ENCODE results near the gene SLC43A2.
"Not testable (repeated sequence)": the region's sequence is repeated elsewhere in the genome, so short reads cannot be mapped to it uniquely, and the experiment has no call there.

Gene SLC43A2

GRCh38 chr17:1577583-1578013 lies 51.0 kb downstream of the SLC43A2 start:
- H3K4me1 ChIP-seq (ENCODE audit: control insufficient read depth, insufficient read depth, low read length) = peaks cover 28% of the 10 kb centered on the region
- no peaks in the 10 kb centered on the region for H3K9me3 ChIP-seq (ENCODE audit: control insufficient read depth, low read length)
- H3K27me3 ChIP-seq (replicated peaks; ENCODE audit: control insufficient read depth, insufficient read depth, low read length) = no peaks in the 10 kb centered on the region
- DNase-seq (ENCODE audit: low read depth) = no peak
- H3K9ac ChIP-seq (ENCODE audit: low read length) = peak overlapping the region; percentile 51
- no peak overlapping the region for H3K4me3 ChIP-seq (ENCODE audit: low read length)
- H3K36me3 ChIP-seq (ENCODE audit: control insufficient read depth, insufficient read depth, low read length, severe bottlenecking) = peaks cover 13% of the 10 kb centered on the region

GRCh38 chr17:1577182-1577581 lies 51.5 kb downstream of the SLC43A2 start:
- peak overlapping the region; percentile 51 for H3K9ac ChIP-seq (ENCODE audit: low read length)
- peaks cover 31% of the 10 kb centered on the region for H3K4me1 ChIP-seq (ENCODE audit: control insufficient read depth, insufficient read depth, low read length)
- DNase-seq (ENCODE audit: low read depth) = peak; percentile 97
- no peaks in the 10 kb centered on the region for H3K9me3 ChIP-seq (ENCODE audit: control insufficient read depth, low read length)
- H3K36me3 ChIP-seq (ENCODE audit: control insufficient read depth, insufficient read depth, low read length, severe bottlenecking) = peaks cover 9% of the 10 kb centered on the region
- H3K27me3 ChIP-seq (replicated peaks; ENCODE audit: control insufficient read depth, insufficient read depth, low read length) = no peaks in the 10 kb centered on the region
- no peak overlapping the region for H3K4me3 ChIP-seq (ENCODE audit: low read length)

- Histone ChIP-seq H3K9ac (ENCODE audit: low read length) (no peak overlapping the region), H3K27me3 (replicated peaks; ENCODE audit: control insufficient read depth, insufficient read depth, low read length) (no peaks in the 10 kb centered on the region), H3K4me3 (ENCODE audit: low read length) (no peak overlapping the region), H3K36me3 (ENCODE audit: control insufficient read depth, insufficient read depth, low read length, severe bottlenecking) (peaks cover 8% of the 10 kb centered on the region), H3K9me3 (ENCODE audit: control insufficient read depth, low read length) (no peaks in the 10 kb centered on the region), H3K4me1 (ENCODE audit: control insufficient read depth, insufficient read depth, low read length) (peaks cover 30% of the 10 kb centered on the region)
- no peak for DNase-seq (ENCODE audit: low read depth)
Measured at GRCh38 chr17:1576500-1576899, 52.1 kb downstream of the SLC43A2 start.

GRCh38 chr17:1574697-1575471 lies 53.8 kb downstream of the SLC43A2 start:
- DNase-seq (ENCODE audit: low read depth) = no peak
- peaks cover 25% of the 10 kb centered on the region for H3K4me1 ChIP-seq (ENCODE audit: control insufficient read depth, insufficient read depth, low read length)
- no peaks in the 10 kb centered on the region for H3K27me3 ChIP-seq (replicated peaks; ENCODE audit: control insufficient read depth, insufficient read depth, low read length)
- no peaks in the 10 kb centered on the region for H3K9me3 ChIP-seq (ENCODE audit: control insufficient read depth, low read length)
- no peaks in the 10 kb centered on the region for H3K36me3 ChIP-seq (ENCODE audit: control insufficient read depth, insufficient read depth, low read length, severe bottlenecking)
- peak overlapping the region; percentile 39 for H3K9ac ChIP-seq (ENCODE audit: low read length)
- no peak overlapping the region for H3K4me3 ChIP-seq (ENCODE audit: low read length)

GRCh38 chr17:1573932-1574696 lies 54.5 kb downstream of the SLC43A2 start:
- no peaks in the 10 kb centered on the region for H3K36me3 ChIP-seq (ENCODE audit: control insufficient read depth, insufficient read depth, low read length, severe bottlenecking)
- H3K27me3 ChIP-seq (replicated peaks; ENCODE audit: control insufficient read depth, insufficient read depth, low read length) = peaks cover 2% of the 10 kb centered on the region
- no peaks in the 10 kb centered on the region for H3K9me3 ChIP-seq (ENCODE audit: control insufficient read depth, low read length)
- DNase-seq (ENCODE audit: low read depth) = peak; percentile 93
- H3K9ac ChIP-seq (ENCODE audit: low read length) = peak overlapping the region; percentile 42
- peaks cover 25% of the 10 kb centered on the region for H3K4me1 ChIP-seq (ENCODE audit: control insufficient read depth, insufficient read depth, low read length)
- no peak overlapping the region for H3K4me3 ChIP-seq (ENCODE audit: low read length)

- not testable (repeated sequence) for H3K4me3 ChIP-seq (ENCODE audit: low read length); DNase-seq (ENCODE audit: low read depth); H3K9ac ChIP-seq (ENCODE audit: low read length); H3K9me3 ChIP-seq (ENCODE audit: control insufficient read depth, low read length); H3K36me3 ChIP-seq (ENCODE audit: control insufficient read depth, insufficient read depth, low read length, severe bottlenecking); H3K27me3 ChIP-seq (replicated peaks; ENCODE audit: control insufficient read depth, insufficient read depth, low read length)
- H3K4me1 ChIP-seq (ENCODE audit: control insufficient read depth, insufficient read depth, low read length) = peaks cover 17% of the 10 kb centered on the region
Measured at GRCh38 chr17:1572646-1573045, 56.0 kb downstream of the SLC43A2 start.

GRCh38 chr17:1571341-1571704 lies 57.3 kb downstream of the SLC43A2 start:
- Histone ChIP-seq H3K4me3 (ENCODE audit: low read length) (no peak overlapping the region), H3K9me3 (ENCODE audit: control insufficient read depth, low read length) (no peaks in the 10 kb centered on the region), H3K27me3 (replicated peaks; ENCODE audit: control insufficient read depth, insufficient read depth, low read length) (peaks cover 4% of the 10 kb centered on the region), H3K36me3 (ENCODE audit: control insufficient read depth, insufficient read depth, low read length, severe bottlenecking) (no peaks in the 10 kb centered on the region), H3K9ac (ENCODE audit: low read length) (no peak overlapping the region), H3K4me1 (ENCODE audit: control insufficient read depth, insufficient read depth, low read length) (peaks cover 14% of the 10 kb centered on the region)
- DNase-seq (ENCODE audit: low read depth) = no peak

GRCh38 chr17:1568950-1569810 lies 59.5 kb downstream of the SLC43A2 start:
- peaks cover 4% of the 10 kb centered on the region for H3K27me3 ChIP-seq (replicated peaks; ENCODE audit: control insufficient read depth, insufficient read depth, low read length)
- H3K36me3 ChIP-seq (ENCODE audit: control insufficient read depth, insufficient read depth, low read length, severe bottlenecking) = no peaks in the 10 kb centered on the region
- H3K9ac ChIP-seq (ENCODE audit: low read length) = no peak overlapping the region
- no peaks in the 10 kb centered on the region for H3K9me3 ChIP-seq (ENCODE audit: control insufficient read depth, low read length)
- peaks cover 10% of the 10 kb centered on the region for H3K4me1 ChIP-seq (ENCODE audit: control insufficient read depth, insufficient read depth, low read length)
- no peak for DNase-seq (ENCODE audit: low read depth)
- no peak overlapping the region for H3K4me3 ChIP-seq (ENCODE audit: low read length)

GRCh38 chr17:1566505-1567199 lies 62.0 kb downstream of the SLC43A2 start:
- no peak for DNase-seq (ENCODE audit: low read depth)

GRCh38 chr17:1565877-1566276 lies 62.8 kb downstream of the SLC43A2 start:
- Histone ChIP-seq H3K9me3 (ENCODE audit: control insufficient read depth, low read length) (no peaks in the 10 kb centered on the region), H3K4me1 (ENCODE audit: control insufficient read depth, insufficient read depth, low read length) (peaks cover 8% of the 10 kb centered on the region), H3K9ac (ENCODE audit: low read length) (no peak overlapping the region), H3K27me3 (replicated peaks; ENCODE audit: control insufficient read depth, insufficient read depth, low read length) (peaks cover 4% of the 10 kb centered on the region), H3K36me3 (ENCODE audit: control insufficient read depth, insufficient read depth, low read length, severe bottlenecking) (no peaks in the 10 kb centered on the region), H3K4me3 (ENCODE audit: low read length) (no peak overlapping the region)
- no peak for DNase-seq (ENCODE audit: low read depth)

More at GRCh38 chr17:1566505-1567199, 62.0 kb downstream of the SLC43A2 start:
- H3K4me1 ChIP-seq (ENCODE audit: control insufficient read depth, insufficient read depth, low read length) = no peaks in the 10 kb centered on the region
- no peak overlapping the region for H3K4me3 ChIP-seq (ENCODE audit: low read length)
- no peaks in the 10 kb centered on the region for H3K9me3 ChIP-seq (ENCODE audit: control insufficient read depth, low read length)
- H3K36me3 ChIP-seq (ENCODE audit: control insufficient read depth, insufficient read depth, low read length, severe bottlenecking) = no peaks in the 10 kb centered on the region
- H3K9ac ChIP-seq (ENCODE audit: low read length) = no peak overlapping the region
- peaks cover 4% of the 10 kb centered on the region for H3K27me3 ChIP-seq (replicated peaks; ENCODE audit: control insufficient read depth, insufficient read depth, low read length)
